SK-MEL-5 (cell line): ENCODE measurements around the gene ACTN4. TPM values are rescaled to one million over a fixed set of nuclear protein-coding genes. Genes with fewer than 3 reads are reported as not detected.

Source experiments
- DNase-seq: peaks from one replicate; pipeline ENCODE4 v3.0.0-alpha.2; 2016; ENCODE audit warnings: low read depth, low spot score
- in situ Hi-C: cut with HindIII; loops from 2 replicates; pipeline ENCODE4 v1.10.0; 2016; ENCODE audit warnings: low sequenced_read_pairs, high pct_unique_total_duplicates, low pct_unique_long_range_greater_than_20kb
- total RNA-seq: library from RNA; depleted of rRNA; stranded (reverse); fragments of >200 nt; shearing (Covaris generic); gene quantifications from 2 replicates; pipeline ENCODE4 v1.2.3, GENCODE V29; 2014

The ACTN4 gene
- total RNA-seq, 1 experiment from 2014 or later = 69.8 TPM

- in situ Hi-C loops = no loop called here
- DNase-seq = no peak
Observed at GRCh38 chr19:38710928-38711725, 63.7 kb downstream of the ACTN4 start.

DNA sequence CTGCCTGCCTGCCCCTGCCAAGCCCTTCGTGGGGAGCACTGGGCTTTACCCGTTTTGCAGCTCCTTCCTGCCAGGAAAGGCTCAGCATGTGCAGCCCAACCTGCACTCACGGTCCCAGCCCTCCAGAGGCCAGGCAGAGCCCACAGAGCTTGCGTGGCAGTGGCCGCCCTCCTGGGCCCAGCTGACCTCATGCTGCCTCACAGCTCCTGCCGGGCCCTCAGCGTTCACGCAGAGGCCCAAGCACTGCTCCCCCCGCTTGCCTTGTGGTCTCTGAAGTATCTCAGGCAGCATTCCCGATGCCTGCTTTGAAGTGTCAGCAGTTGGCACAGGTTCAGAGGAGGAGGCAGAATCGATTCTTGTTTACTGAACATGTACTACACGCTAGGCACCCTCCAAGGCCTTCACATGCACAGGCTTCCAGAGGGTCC is 64.3 kb downstream of the ACTN4 start:
- in situ Hi-C loops = no loop called here
- no peak for DNase-seq

DNA sequence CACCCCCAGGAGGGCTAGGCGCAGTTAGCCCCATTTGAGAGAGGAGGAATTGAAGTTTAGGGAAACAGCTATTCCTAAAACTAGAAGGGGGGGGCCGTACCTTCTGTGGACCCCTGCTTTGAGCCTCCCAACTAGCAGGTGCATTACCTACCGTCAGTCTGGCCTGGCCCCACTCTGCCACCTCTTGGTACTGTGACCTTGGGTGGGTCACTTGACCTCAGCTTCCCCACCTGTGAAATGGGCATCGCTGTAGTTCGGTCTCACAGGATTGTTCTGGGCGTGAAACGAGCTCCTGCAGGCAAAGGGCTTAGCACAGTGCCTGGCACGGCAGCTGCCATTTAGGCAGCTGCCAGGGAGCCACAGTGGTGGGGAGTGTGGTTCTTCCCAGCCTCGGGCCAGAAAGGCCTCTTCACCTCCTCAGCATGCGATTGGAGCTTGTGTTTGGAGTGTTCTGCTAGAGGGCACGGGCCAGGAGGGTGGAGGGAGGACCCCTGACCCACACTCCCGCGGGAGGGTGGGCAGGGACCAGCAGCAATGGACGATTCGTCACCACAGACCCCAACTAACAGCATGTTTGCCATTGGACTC is 64.8 kb downstream of the ACTN4 start:
- DNase-seq = no peak
- in situ Hi-C loops = no loop called here

DNA sequence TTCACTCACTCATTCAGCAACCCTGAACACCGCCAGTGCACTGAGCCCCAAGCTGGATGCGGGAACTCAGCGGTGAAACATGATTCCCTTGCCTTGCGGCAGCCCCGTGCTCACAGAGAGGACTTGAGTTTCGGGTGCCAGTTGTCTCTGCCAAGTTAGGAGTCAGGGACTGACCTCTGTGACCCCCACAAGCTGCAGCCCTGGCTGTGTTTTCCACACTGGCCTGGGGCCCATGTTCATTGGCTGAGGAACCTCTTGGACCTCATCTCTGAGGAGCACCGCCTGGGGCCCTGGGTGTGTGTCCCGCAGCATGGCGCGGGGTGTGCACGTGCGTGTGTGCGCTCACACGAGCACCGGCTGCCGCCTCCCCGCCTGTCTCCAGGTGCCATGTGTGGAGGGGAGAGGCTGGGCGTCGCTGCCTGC is 65.8 kb downstream of the ACTN4 start:
- DNase-seq = no peak
- in situ Hi-C loops = no loop called here

GRCh38 chr19:38713865-38714264 is 66.4 kb downstream of the ACTN4 start:
- in situ Hi-C loops = no loop called here
- DNase-seq = no peak

DNA sequence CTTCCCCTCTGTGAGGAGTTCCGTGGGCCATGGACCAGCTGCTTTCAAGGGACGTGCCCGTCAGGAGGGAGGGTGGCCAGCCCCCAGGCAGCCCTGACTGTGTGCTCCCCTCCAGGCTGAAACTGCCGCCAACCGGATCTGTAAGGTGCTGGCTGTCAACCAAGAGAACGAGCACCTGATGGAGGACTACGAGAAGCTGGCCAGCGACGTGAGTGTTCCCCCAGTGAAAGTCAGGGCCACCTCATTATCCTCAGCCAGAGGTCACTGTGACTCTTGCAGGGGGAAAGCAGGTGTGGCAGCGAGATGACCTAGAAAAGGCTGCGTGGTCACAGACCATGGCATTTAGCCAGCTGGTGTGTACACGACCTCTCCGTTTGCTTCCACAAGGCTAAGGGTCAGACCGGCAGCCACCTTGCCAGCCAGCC is 66.9 kb downstream of the ACTN4 start:
- in situ Hi-C loops = no loop called here

DNA sequence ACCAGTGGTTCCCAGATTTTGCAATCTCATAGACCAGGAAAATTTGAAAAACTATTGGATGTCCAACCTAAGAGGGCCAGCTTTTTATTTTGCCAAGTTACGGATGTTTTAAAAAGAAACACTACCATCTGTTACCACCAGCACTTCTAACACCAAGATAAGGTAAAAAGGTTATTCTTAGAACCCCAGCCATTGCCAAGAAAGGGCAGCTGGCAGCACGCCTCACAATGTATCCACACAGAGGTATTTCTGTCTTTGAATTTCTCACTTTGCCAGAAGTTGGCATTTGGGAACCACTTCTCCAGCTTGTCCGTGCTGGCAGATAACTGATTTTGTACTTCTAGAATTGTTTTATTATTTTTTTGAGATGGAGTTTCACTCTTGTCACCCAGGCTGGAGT is 68.1 kb downstream of the ACTN4 start:
- no peak for DNase-seq
- in situ Hi-C loops = no loop called here

More for the DNA sequence above, 66.9 kb downstream of the ACTN4 start:
- no peak for DNase-seq

DNA sequence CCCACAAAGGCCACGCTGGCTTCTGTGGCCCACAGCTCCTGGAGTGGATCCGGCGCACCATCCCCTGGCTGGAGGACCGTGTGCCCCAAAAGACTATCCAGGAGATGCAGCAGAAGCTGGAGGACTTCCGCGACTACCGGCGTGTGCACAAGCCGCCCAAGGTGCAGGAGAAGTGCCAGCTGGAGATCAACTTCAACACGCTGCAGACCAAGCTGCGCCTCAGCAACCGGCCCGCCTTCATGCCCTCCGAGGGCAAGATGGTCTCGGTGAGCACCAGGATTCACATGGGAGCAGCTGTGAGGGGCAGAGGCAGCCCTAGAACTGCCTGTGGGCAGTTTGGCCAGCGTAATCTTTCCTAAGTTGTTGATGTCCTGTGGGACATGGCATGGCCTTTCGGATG is 69.6 kb downstream of the ACTN4 start:
- no peak for DNase-seq
- in situ Hi-C loops = no loop called here

DNA sequence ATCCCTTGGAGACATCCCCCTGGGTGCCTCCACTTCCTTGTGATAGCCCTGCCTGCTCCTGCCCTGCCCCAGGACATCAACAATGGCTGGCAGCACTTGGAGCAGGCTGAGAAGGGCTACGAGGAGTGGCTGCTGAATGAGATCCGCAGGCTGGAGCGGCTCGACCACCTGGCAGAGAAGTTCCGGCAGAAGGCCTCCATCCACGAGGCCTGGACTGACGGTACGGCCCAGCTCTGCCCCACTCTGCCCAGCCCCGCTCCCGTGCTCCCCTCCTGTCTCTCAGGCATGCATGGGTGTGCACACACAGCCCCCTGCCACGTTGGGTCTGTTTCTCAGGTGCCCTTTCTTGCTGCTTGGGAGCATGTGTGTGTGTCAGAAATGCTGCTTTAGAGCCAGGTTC is 70.4 kb downstream of the ACTN4 start:
- no peak for DNase-seq
- in situ Hi-C loops = no loop called here

- peak; percentile 37 for DNase-seq
- in situ Hi-C loops = no loop called here
Observed at GRCh38 chr19:38718747-38719543, 71.5 kb downstream of the ACTN4 start.

GRCh38 chr19:38719761-38720558 is 72.5 kb downstream of the ACTN4 start:
- DNase-seq = no peak
- in situ Hi-C loops = no loop called here

- in situ Hi-C loops = no loop called here
Observed at GRCh38 chr19:38720559-38721236, 73.2 kb downstream of the ACTN4 start.

DNA sequence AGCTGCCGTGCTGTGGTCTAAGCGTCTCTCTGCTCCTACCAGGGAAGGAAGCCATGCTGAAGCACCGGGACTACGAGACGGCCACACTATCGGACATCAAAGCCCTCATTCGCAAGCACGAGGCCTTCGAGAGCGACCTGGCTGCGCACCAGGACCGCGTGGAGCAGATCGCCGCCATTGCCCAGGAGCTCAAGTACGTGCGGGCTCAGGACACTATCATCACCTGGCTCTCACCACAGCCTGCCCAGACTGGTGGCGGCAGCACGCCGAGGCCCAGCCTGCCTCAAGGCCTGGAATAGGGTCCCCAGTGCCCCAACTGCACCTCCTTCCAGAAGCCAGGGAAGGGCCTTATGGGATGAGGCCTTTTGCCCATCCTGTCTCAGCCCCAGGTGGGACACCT is 74.0 kb downstream of the ACTN4 start:
- in situ Hi-C loops = no loop called here
- no peak for DNase-seq

More at GRCh38 chr19:38720559-38721236, 73.2 kb downstream of the ACTN4 start:
- DNase-seq = no peak

DNA sequence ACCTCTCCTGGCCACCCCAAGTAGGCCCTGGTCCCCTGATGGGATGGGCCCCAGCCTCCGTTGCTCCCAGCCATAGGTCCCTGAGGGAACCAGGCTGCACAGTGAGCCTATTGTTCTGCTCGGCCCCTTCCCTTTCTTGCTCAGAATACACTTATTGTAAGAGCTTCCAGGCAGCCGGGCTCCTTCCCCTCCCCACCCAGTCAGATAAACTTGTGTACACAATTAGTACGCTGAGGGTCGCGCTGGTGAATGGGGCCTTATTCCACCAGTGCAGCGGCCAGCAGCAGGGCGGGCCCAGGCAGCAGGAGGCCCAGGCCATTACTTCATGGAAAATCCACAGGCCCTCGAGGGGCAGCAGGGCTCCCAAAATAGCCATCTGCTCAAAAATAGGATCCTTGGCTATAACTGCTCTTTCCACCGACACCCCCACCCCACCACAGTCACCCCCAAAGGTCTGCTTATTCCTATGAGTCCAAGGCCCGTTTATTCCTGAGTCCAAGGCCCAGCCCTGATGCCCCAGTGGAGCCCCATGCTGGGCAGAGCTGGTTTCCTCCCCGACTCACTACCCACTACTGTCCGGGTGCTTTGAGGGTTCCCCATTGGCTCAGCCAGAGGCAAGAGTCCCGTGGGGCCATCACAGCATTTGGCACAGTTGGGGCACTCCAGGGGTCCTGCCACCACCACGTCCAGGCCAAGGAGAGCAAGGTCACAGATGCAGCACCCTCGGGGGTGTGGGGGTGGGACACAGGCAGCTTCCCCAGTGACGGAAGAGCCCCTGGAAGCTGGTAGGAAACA is 74.7 kb downstream of the ACTN4 start:
- in situ Hi-C loops = no loop called here
- DNase-seq = peak; percentile 98

GRCh38 chr19:38722947-38723605 is 75.6 kb downstream of the ACTN4 start:
- in situ Hi-C loops = no loop called here

DNA sequence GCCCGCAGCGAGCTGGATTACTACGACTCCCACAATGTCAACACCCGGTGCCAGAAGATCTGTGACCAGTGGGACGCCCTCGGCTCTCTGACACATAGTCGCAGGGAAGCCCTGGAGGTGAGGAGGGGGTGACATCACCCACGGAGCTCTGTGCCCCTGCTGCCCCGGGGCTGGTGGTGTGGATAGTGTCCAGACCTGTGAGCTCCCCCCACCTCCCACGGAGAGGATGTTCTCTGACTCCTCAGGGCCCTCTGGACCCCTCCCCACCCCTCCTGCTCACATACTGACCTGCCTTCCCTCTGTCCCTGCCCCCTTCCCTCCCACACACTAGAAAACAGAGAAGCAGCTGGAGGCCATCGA is 76.1 kb downstream of the ACTN4 start:
- in situ Hi-C loops = no loop called here
- no peak for DNase-seq

More at GRCh38 chr19:38722947-38723605, 75.6 kb downstream of the ACTN4 start:
- DNase-seq = no peak
